CD4-positive, alpha-beta T cell treated with Interleukin-10 for 1 hour (primary cell): Measurements from ENCODE around the gene TMEM88.
A peak's percentile ranks its signal among the peaks of the same experiment; 100 is the strongest.
"Not testable (repeated sequence)": the region's sequence is repeated elsewhere in the genome, so short reads cannot be mapped to it uniquely, and the experiment has no call there.

Source experiments
- DNase-seq: peaks from one replicate; pipeline ENCODE4 v3.0.0-alpha.2; 2020

Gene TMEM88, protein sequence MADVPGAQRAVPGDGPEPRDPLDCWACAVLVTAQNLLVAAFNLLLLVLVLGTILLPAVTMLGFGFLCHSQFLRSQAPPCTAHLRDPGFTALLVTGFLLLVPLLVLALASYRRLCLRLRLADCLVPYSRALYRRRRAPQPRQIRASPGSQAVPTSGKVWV

DNA sequence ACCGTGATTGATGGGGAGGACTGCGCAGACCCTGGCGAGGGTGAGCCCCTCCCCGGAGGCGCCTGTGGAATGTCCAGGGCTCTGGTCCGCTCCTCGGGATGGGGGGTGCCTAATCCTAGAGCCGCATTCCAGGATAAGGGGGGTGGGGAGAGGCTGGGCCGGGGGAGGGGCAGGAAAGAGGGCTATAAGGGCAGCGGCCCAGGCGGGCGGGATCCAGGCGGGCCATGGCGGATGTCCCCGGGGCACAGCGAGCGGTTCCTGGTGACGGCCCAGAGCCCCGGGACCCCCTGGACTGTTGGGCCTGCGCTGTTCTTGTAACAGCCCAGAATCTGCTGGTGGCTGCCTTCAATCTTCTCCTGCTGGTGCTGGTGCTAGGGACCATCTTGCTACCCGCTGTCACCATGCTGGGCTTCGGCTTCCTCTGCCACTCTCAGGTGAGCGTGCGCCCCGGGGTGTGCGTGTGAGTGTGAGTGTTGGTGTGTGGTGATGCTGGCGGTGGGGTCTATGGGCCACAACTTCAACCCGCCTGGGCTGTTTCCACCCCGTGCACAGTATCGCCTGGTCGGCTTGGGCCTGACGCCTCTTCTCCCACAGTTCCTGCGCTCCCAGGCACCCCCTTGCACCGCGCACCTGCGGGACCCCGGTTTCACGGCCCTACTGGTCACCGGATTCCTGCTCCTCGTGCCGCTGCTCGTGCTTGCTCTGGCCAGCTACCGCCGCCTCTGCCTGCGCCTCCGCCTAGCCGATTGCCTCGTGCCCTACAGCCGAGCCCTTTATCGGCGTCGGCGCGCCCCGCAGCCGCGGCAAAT, at the start of gene TMEM88:
Gene TMEM88, plus strand, starts transcription at position 216 of the 809 bp plus-strand sequence. Its CDS starts 9 bp downstream, at position 225.
- peak; percentile 47 for DNase-seq

DNA sequence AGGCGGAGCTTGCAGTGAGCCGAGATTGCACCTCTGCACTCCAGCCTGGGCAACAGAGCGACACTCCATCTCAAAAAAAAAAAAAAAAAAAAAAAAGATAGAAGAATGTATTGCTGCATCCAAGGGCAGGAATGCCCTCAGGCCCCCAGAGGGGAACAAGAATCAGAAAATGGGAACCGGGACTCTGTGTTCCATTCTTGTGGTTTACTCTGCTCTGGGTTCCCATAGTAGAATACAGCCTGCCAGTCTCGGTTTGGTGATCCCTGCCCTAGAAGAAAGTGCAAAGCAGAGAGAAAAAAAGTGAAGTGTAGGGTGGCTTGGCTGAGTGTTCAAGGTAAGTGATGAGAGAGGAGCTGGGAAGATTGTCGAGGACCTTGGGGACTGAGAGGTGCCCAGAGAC, 48.3 kb upstream of the TMEM88 start:
- no peak for DNase-seq

DNA sequence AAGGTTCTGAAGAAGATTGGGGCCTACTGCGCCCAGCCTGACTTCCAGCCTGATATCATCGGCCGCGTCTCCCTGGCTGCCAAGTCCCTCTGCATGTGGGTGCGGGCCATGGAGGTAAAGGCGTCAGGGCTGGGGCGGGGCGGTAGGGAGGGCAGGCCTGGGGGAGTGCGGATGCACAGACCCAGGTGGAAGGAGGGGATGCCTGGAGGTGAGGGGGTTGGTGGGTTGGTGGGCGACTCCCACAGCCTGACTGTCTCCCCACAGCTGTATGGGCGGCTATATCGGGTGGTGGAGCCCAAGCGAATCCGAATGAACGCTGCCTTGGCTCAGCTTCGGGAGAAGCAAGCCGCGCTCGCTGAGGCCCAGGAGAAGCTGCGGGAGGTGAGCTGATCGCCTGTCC, 47.7 kb upstream of the TMEM88 start:
- DNase-seq, result no peak

DNA sequence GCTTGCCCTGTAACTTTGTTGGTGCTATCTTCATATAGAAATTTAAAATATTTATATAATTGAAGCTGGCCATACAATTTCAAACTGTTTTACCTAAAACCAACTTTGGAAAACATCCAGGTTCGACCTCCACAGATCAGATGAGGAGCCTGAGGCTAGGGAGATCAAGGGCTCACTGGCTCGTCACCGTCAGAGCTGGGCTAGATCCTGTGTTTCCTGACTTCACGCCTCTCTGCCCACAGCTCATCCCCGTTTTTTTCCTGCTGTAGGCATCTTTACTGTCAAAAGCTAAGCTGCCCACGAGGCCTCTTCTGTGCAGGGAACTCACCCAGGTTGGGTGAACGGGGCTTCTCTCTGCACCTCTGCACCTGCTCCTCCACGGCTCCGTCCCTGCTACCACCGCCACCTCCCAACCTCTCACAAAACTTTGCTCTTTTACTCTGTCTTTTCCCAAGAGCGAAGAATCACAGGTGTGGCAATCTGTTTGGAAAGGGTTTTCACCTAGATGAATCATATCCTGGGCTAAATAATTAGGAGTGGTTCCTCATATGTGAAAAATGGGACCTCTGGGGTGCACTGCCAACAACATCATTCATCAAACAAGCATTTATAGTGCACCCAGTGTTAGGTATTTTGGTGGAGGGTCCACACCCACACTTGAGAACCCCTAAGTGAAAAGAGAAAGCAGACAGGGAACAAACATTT, 45.6 kb upstream of the TMEM88 start:
- DNase-seq, result no peak

DNA sequence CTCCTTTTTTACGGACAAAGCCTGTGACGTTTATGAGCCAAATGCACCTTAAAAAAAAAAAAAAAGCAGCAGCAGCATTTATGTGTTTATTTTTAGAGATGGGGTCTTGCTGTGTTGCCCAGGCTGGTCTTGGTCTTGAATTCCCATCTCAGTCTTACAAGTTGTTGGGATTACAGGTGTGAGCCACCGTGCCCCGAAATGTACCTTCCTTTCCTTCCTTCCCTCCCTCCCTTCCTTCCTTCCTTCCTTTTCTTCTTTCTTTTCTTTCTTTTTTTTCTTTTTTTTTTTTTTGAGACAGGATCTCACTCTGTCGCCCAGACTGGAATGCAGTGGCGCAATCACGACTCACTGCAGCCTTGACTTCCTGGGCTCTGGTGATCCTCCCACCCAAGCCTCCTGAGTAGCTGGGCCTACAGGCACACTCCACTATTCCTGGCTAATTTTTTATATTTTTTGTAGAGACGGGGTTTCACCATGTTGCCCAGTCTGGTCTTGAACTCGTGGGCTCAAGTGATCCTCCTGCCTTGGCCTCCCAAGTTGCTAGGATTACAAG, 45.0 kb upstream of the TMEM88 start:
- DNase-seq, result not testable (repeated sequence)

DNA sequence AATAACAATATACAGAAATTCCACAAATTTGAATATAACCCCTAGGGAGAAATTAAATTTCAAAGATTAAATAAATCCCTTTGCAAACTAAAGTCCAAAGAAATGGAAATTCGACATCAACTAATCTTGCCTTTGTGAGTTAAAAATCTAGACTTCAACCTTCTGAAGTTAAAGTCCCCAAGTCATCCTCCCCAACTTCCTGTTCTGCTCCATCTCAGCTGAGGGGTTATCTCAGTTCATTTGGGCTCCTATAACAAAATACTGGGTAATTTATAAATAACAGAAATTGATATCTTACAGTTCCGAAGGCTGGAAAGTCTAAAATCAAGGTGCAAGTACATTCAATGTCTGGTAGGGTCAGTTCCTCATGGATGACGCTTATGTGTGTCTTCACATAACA, 43.6 kb upstream of the TMEM88 start:
- no peak for DNase-seq

DNA sequence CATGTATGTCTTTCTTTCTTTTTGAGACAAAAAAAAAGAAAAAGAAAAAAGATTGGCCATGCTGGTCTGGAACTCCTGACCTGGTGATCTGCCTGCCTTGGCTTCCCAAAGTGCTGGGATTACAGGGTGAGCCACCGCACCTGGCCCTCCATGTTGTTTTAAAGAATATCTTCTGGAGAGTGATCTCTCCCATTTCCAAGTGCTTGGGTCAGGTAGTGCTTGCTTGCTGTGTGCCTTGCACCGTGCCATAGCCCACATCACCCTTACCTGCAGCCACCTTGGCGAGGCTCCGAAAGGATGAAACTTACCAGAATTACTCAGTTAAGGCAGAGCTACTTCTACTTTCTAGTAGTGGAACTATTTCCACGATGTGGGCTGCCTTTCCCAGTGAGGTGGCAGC, 39.9 kb upstream of the TMEM88 start:
- no peak for DNase-seq

DNA sequence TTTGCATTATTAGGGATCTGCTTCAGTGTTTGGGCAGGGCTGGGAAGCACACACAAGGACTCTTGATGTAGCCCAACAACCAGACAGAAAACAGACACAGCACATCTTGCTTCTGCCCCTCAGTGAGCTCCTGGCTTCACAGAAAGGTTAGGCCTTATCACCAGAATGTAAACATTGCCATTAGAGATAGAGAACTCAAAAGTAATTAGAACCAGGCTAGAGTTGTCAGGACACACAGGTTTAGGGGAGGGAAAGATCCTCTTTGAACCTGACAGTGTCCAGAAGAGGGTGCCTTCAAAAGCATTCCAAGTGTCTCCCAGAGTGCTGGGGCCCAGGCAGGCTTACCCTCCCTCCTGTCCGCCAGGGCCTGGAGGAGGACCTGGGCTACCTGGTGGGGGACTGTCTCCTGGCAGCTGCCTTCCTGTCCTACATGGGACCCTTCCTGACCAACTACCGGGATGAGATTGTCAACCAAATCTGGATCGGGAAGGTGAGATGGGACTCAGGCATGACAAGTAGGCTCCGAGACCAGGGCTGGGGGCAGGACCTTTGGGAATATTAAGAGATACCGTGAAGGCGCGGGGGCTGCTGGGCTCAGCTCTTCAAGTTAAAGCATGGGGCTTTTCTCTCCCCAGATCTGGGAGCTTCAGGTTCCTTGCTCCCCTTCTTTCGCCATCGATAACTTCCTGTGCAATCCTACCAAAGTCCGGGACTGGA, 37.8 kb upstream of the TMEM88 start:
- DNase-seq, result no peak

DNA sequence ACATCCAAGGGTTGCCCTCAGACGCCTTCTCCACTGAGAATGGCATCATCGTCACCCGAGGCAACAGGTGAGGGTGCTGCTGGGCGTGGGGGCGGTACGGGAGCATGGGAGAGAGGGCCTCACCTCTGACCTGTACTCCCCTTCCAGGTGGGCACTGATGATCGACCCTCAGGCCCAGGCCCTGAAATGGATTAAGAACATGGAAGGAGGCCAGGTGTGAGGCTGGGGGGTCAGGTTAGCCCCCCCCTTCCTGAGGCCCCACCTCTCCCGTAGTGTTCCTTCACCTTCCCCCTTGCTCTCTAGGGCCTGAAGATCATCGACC, 37.3 kb upstream of the TMEM88 start:
- no peak for DNase-seq

DNA sequence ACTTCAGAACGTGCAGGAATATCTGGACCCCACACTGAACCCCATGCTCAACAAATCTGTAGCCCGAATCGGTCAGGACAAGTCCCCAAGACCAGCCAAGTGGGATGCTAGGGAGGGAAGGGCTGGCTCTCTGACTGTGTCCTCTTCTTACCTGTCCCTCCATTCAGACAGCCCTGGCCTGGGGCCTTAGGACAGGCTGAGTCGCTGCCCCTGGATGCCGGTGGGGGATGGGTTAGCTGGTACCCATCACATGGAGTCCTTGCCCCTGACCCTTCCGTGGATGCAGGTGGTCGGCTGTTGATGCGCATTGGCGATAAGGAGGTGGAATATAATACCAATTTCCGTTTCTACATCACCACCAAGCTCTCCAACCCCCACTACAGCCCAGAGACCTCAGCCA, 36.8 kb upstream of the TMEM88 start:
- DNase-seq, result no peak

DNA sequence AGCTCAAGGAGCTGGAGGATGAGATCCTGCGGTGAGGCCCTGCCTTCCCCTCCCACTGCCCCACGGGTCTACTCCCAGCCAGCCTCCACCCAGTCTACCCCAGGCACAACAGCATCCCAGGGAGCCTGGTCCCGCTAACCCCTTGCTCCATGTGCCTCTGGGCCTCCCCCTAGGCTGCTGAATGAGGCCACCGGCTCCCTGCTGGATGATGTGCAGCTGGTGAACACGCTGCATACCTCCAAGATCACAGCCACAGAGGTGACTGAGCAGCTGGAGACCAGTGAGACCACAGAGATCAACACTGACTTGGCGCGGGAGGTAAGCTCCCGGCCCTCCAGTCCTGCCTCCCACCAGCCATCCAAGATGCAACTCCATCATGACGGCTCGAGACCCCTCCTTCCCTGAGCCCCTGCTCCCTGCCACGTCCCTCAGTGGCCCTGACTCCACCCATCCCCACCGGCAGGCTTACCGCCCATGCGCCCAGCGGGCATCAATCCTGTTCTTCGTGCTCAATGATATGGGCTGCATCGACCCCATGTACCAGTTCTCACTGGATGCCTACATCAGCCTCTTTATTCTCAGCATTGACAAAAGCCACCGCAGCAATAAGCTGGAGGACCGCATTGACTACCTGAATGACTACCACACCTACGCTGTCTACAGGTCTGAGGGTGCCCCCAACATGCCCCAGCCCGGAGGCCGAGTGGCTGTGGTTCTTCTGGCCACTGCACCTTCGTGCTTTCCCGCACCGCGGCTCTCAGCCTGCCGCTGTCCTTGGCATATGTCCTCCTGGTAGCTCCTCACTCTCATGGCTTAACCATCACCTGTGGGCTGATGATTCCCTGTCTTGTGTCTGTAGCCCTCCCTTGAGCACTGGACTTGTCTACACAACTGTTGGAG, 35.9 kb upstream of the TMEM88 start:
- no peak for DNase-seq

DNA sequence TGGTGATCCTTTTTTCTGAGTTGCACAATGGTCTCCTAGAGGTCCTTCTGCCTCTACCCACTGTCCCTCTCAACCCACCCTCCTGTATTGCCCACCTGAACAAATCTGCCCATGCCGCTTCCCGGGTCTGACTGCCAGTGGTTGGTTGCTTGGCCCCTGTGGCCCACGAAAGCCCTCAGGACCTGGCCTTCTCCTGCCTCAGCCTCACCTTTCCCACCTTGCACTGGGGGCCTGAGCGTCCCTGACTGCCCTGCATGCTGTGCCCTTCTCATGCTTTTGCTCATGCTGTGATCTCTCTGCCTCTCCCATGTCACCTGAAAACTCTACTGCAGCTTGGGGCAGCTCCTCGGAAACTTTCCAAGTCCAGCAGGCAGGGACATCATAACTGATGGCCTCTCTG, 34.6 kb upstream of the TMEM88 start:
- no peak for DNase-seq

DNA sequence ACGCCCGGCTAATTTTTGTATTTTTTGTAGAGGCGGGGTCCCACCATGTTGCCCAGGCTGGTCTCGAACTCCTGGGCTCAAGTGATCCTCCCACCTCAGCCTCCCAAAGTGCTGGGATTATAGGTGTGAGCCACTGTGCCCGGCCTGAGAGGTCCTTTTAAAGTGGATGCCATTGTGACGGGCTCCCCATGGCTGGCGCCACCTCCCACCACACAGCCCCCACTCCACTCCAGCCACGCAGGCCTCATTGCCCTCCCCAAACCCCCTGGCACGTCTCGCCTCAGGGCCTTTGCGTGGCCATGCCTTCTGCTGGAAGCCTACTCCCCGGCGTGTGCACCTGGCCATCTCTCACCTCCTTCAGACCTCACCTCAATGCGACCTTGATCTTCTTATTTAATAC, 32.7 kb upstream of the TMEM88 start:
- DNase-seq, result no peak

DNA sequence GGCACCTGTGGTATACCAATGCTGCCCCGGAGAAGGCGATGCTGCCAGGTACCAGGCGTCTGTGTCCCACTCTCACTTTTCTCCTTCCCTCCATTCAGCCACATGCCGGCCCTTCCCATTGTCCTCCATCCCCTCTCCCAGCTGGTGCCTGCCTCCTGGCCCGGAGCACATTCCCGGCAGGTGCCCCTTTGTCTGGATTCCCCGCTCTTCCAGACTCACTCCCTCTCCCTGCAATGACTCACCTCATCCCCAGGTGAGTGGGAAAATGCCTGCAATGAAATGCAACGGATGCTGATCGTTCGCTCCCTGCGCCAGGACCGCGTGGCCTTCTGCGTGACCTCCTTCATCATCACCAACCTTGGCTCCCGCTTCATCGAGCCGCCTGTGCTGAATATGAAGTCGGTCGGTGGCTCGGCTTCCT, 31.3 kb upstream of the TMEM88 start:
- no peak for DNase-seq

DNA sequence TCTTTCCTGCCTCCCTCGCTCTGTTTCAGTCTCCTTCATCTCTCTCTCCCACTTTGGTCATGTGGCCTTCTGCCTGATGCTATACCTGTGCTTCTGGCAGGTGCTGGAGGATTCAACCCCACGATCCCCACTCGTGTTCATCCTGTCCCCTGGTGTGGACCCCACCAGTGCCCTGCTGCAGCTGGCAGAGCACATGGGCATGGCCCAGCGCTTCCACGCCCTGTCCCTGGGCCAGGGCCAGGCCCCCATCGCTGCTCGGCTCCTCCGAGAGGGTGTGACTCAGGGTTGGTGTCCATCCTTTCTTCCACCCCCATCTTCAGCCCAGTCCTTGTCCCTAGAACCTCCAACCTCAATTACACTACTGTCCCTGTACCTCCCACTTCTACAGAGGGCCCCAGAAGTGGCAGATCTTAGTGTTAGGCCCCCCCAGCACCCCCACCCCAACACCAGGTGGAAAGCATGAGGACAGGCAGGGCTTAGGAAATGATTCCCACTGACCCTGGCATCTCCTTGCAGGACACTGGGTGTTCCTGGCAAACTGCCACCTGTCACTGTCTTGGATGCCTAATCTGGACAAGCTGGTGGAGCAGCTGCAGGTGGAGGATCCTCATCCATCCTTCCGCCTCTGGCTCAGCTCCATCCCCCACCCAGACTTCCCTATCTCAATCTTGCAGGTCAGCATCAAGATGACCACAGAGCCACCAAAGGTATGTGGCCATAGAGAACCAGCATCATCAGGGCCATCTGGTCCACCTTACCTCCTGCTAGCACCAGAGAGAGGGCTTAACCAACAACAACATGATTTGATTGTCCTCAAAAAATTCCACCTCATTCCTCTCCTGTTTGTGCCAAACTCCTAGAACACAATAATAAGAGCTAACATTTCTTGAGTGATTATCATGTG, 30.6 kb upstream of the TMEM88 start:
- no peak for DNase-seq

DNA sequence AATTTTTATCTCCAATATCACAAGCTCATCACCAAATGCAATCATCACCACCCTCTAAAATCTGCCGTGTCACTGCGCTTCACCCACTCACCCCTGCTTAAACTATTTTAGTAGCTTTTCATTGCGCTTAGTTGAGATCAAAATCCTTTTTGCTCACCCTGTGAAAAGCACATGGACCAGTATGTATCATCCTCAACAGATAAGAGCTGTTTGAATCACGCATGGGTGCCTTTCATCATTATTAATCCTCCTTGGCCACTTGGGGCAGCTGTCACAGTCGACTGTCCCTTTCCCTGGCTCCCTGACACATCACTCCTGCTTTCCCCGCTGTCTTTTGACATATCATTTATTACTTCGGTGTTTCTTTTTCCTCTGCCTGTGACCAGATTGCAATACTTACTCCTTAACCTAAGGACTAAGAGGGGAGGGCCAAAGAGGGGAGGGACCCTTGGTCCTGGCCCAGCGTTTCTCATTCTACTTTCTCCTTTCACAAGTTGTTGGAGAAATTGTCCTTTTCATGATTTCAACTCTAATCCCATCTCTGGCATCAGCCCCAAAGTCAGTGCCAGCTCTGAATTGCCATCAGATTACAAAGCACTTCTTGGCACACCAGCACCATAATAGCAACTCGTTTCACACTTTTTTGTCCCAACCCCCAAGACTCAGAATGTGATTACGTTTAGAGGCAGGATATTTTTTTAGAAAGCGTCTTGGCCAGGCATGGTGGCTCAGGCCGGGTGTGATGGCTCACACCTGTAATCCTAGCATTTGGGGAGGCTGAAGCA, 29.5 kb upstream of the TMEM88 start:
- no peak for DNase-seq

DNA sequence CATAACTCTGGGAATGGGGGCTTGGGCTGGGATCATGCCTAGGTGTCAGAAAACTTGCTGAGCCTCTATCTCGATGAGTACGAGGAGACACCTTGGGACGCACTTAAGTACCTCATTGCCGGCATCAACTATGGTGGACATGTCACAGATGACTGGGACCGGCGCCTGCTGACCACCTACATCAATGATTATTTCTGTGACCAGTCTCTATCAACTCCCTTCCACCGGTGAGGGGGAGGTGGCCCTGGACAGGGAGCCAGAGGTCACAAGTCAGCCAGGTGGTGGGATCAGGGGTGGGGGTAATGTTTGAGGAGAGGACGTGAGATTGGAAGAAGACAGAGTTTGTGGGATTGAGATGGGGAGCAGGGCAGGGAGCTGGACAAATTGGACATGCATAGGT, 24.2 kb upstream of the TMEM88 start:
- no peak for DNase-seq

DNA sequence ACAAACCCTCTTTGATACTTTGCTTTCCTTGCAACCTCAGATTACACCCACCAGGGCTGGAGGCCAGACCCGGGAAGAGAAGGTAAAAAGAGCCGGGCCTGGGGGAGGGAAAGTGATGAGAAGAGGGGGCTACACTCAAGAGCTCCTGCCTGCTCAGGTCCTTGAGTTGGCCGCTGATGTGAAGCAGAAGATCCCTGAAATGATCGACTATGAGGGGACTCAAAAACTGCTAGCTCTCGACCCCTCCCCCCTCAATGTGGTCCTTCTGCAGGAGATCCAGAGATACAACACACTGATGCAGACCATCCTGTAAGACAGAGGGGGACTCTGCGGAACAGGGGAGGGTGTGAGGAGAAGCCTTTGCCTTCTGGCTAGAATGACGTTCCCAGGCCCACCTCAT, 23.6 kb upstream of the TMEM88 start:
- no peak for DNase-seq

DNA sequence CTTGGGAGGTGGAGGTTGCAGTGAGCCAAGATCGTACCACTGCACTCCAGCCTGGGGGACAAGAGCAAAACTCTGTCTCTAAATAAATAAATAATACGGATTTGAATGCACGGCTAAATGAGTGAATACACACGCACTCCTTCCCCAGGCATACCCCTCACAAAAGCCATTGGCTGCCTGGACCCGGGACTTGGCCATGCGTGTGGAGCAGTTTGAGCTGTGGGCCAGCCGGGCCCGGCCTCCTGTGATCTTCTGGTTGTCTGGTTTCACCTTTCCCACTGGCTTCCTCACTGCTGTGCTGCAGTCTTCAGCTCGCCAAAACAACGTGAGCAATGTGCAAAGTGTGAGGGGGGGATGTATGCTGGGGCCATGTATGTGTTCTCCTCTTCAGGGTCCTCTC, 22.4 kb upstream of the TMEM88 start:
- DNase-seq, result no peak
